ENCODE results near the gene PPM1E.

The PPM1E gene

GRCh38 chr17:59030811-59031210 is 275.2 kb downstream of the PPM1E start:
- DNase-seq (ENCODE audit: low read depth in 1 of 2, low spot score in 1 of 2): no peak

All from stimulated activated CD4-positive, alpha-beta T cell treated with anti-CD3 and anti-CD28 coated beads, Interleukin-15, amount 100 ng/mL, for 1 hour (primary cell).